GM12874 (cell line): ENCODE data around the gene EXOSC1.

ENCODE experiments used
- CTCF ChIP-seq: IDR thresholded peaks from 2 replicates; pipeline ENCODE4 v1.5.1; 2011; ENCODE audit warnings: low read depth, mild to moderate bottlenecking, control low read depth, low read length, moderate library complexity; ENCODE audit not compliant: insufficient read depth

EXOSC1 gene

DNA sequence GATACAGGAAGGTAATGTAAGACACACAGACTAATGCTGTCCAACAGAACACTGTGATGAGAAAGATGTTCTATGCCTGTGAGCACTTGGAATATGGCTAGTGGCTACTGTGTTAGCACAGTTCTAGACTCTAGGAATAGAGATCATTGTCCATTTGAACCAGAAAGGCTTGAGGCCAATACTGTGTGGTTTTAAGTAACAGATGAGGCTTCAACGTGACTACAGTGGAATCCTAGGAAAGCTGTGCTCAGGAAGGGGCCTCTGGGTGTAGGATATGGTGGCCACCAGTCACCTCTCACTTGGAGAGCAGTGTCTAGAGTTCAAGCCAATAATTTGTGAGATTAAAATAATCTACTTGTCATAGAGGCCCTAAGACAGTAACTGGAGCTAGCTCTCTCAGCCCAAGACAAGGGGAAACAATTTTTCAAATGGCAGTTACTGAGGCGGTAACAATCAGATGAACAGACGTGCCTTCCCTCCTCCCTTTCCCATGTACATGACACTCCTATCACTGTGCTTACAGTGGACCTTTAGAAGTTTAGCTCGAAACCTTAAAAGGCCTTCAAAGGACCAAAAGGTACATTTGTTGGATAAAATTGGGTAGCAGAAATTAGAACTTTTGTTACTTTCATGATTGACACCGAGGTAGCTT, 10.4 kb upstream of the EXOSC1 start:
- no peak for TF ChIP-seq CTCF

GRCh38 chr10:97454330-97455036, 8.7 kb upstream of the EXOSC1 start:
- no peak for TF ChIP-seq CTCF

DNA sequence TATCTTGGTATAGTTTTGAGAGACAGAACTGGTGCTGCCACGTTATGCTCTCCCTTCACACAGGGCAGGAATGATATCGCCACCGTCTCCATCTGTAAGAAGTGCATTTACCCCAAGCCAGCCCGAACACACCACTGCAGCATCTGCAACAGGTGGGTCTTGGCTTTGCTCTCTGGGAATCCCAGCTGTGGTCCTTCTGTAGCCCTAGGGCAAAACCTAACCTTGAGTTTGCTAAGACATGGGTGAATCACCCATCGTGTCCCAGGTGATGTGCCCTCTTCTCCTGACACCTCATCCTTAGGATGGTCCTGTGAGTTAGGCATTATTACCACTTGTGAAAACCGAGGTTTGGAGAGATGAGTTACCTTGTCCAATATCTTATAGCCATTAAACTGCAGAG, 6.5 kb upstream of the EXOSC1 start:
- TF ChIP-seq CTCF: no peak

DNA sequence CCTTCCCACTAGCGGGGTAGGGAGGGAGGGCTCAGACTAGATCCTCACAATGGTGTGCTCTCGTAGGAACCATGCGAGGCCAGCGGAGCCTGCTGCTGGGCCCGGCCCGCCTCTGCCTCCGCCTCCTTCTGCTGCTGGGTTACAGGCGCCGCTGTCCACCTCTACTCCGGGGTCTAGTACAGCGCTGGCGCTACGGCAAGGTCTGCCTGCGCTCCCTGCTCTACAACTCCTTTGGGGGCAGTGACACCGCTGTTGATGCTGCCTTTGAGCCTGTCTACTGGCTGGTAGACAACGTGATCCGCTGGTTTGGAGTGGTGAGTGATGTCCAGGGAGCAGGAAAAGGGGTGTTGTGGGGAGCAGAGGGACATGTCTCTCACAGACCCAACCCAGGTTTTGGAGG, 5.8 kb upstream of the EXOSC1 start:
- TF ChIP-seq CTCF: no peak

GRCh38 chr10:97450828-97451227, 5.0 kb upstream of the EXOSC1 start:
- no peak for TF ChIP-seq CTCF

DNA sequence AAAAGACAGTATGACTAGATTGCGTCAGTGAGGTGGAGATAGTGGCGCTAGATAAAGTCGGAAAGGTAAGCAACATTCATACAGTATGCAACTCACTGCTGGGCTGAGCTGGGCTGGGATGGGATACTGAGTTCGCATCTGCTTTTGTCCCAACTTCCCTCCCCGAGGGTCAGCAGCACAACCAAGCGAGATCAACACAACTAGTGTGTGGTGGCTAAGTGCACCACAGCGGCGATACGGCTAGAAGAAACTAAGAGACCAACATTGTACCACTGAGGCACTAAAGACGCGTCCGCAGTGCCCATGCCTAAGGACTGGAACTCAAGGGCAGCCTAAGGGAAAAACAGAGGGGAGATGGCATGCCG, 467 bp downstream of the EXOSC1 start:
- no peak for TF ChIP-seq CTCF

- no peak for TF ChIP-seq CTCF
Observed at GRCh38 chr10:97444212-97444611, 1.6 kb downstream of the EXOSC1 start.
